ENCODE measurements around the gene TMED5. TPM values are rescaled to one million over a fixed set of nuclear protein-coding genes. Genes with fewer than 3 reads are reported as not detected.
A peak's percentile ranks its signal among the peaks of the same experiment; 100 is the strongest.

Gene TMED5
- total RNA-seq, 4 donors from 2014 or later = 15.0 to 97.3 (median 43.3) TPM

- Histone ChIP-seq H3K9me3 (no peaks in the 10 kb centered on the region), H3K4me3 (no peak overlapping the region), H3K27me3 (no peaks in the 10 kb centered on the region), H3K27ac (no peak overlapping the region), H3K4me1 (peaks cover 0 to 25% (median 4%) of the 10 kb centered on the region in 4 donors), H3K36me3 (peaks cover 0 to 20% (median 9%) of the 10 kb centered on the region in 4 donors)
- TF ChIP-seq POLR2A (IDR thresholded peaks at IDR 0.05) = no peak
- TF ChIP-seq CTCF (IDR thresholded peaks at IDR 0.05) = no peak
- no peak for TF ChIP-seq EP300 (IDR thresholded peaks at IDR 0.05; ENCODE audit: low read depth)
- no peak for TF ChIP-seq POLR2AphosphoS5 (IDR thresholded peaks at IDR 0.05)
- no peak for DNase-seq
- in situ Hi-C loops (cut with MboI; ENCODE audit: low pct_ligation_motif_present in 1 of 4, low pct_unique_long_range_greater_than_20kb in 1 of 4, low sequenced_read_pairs in 3 of 4) (no loop called here), intact Hi-C loops (cut with DNase I; ENCODE audit: low total_unique reads) (no loop called here)
- 62 to 67% methylated on average over 4 of the region's 4 CpGs for WGBS, 2 donors (ENCODE audit: low coverage in 1 of 2)
Observed at GRCh38 chr1:93124556-93125355, 55.5 kb downstream of the TMED5 start.

GRCh38 chr1:93123201-93123783 is 56.9 kb downstream of the TMED5 start:
- intact Hi-C loops (cut with DNase I; ENCODE audit: low total_unique reads) = no loop called here
- H3K27ac ChIP-seq = peak overlapping the region in 1 of 4 donors; percentile 19
- H3K27me3 ChIP-seq = no peaks in the 10 kb centered on the region
- peaks cover 0 to 34% (median 14%) of the 10 kb centered on the region in 4 donors for H3K36me3 ChIP-seq
- peaks cover 0 to 25% (median 4%) of the 10 kb centered on the region in 4 donors for H3K4me1 ChIP-seq
- no peak overlapping the region for H3K4me3 ChIP-seq
- H3K9me3 ChIP-seq = no peaks in the 10 kb centered on the region
- DNase-seq = no peak
- TF ChIP-seq POLR2AphosphoS5 (IDR thresholded peaks at IDR 0.05) = no peak
- no peak for TF ChIP-seq EP300 (IDR thresholded peaks at IDR 0.05; ENCODE audit: low read depth)
- TF ChIP-seq CTCF (IDR thresholded peaks at IDR 0.05) = no peak
- no peak for TF ChIP-seq POLR2A (IDR thresholded peaks at IDR 0.05)
- in situ Hi-C loops (cut with MboI; ENCODE audit: low pct_ligation_motif_present in 1 of 4, low pct_unique_long_range_greater_than_20kb in 1 of 4, low sequenced_read_pairs in 3 of 4) = no loop called here
- 56 to 76% methylated on average over 4 of the region's 4 CpGs for WGBS, 2 donors (ENCODE audit: low coverage in 1 of 2)

DNA sequence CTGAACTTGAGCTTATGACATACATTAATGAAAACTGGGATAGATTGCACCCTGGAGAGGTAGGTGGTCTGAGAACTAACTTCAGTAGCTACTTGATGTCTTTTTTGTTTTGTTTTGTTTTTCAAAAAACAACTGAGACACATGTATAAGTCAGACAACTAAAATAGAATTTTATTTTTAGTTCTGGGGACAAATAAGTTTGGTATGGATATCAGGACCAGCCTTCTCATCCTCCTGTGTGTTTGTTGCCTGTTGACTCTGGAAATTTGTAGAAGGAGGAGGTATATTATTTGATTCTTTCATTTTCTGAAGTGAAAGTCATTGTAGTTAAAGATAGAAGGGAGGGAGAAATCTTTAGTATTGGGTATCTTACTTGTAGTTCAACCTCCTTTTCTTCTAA is 59.6 kb downstream of the TMED5 start:
- Histone ChIP-seq H3K4me1 (peaks cover 0 to 26% (median 4%) of the 10 kb centered on the region in 4 donors), H3K27ac (no peak overlapping the region), H3K27me3 (no peaks in the 10 kb centered on the region), H3K4me3 (no peak overlapping the region), H3K36me3 (peaks cover 0 to 44% (median 20%) of the 10 kb centered on the region in 4 donors), H3K9me3 (no peaks in the 10 kb centered on the region)
- DNase-seq = no peak
- in situ Hi-C loops (cut with MboI; ENCODE audit: low pct_ligation_motif_present in 1 of 4, low pct_unique_long_range_greater_than_20kb in 1 of 4, low sequenced_read_pairs in 3 of 4) (no loop called here), intact Hi-C loops (cut with DNase I; ENCODE audit: low total_unique reads) (no loop called here)
- TF ChIP-seq CTCF (IDR thresholded peaks at IDR 0.05) = no peak

- no peaks in the 10 kb centered on the region for H3K27me3 ChIP-seq
- H3K4me1 ChIP-seq = peaks cover 0 to 32% (median 14%) of the 10 kb centered on the region in 4 donors
- peak overlapping the region in 2 of 4 donors; percentile 16 to 36 for H3K27ac ChIP-seq
- H3K4me3 ChIP-seq = no peak overlapping the region
- H3K36me3 ChIP-seq = peaks cover 0 to 32% (median 9%) of the 10 kb centered on the region in 4 donors
- no peak for DNase-seq
- in situ Hi-C loops (cut with MboI; ENCODE audit: low pct_ligation_motif_present in 1 of 4, low pct_unique_long_range_greater_than_20kb in 1 of 4, low sequenced_read_pairs in 3 of 4) = no loop called here
- 52 to 57% methylated on average over 2 of the region's 2 CpGs for WGBS, 2 donors (ENCODE audit: low coverage in 1 of 2)
- no peaks in the 10 kb centered on the region for H3K9me3 ChIP-seq
- no peak for TF ChIP-seq POLR2A (IDR thresholded peaks at IDR 0.05)
- TF ChIP-seq EP300 (IDR thresholded peaks at IDR 0.05; ENCODE audit: low read depth) = no peak
- no peak for TF ChIP-seq CTCF (IDR thresholded peaks at IDR 0.05)
- no peak for TF ChIP-seq POLR2AphosphoS5 (IDR thresholded peaks at IDR 0.05)
- intact Hi-C loops (cut with DNase I; ENCODE audit: low total_unique reads) = no loop called here
Observed at GRCh38 chr1:93114391-93114790, 65.8 kb downstream of the TMED5 start.

Data from transverse colon (tissue), 4 donors.